Gastroesophageal sphincter (tissue), 3 donors: ENCODE measurements around the gene ADAMTS3.

Experiments used
- EP300 ChIP-seq: sonication (generic); formaldehyde crosslinking; IDR thresholded peaks from one replicate; pipeline ENCODE4 v1.6.1; 2017; ENCODE audit warnings: antibody characterized with exemption, mild to moderate bottlenecking
- TF ChIP-seq, protein P1 (sequence below), 4 experiments: fragments of 200-600 bp in 2 of 4; fragments of 450-650 bp in 2 of 4; sonication (generic) in 1 of 4; IDR thresholded peaks; one replicate each; pipeline ENCODE4 v1.5.1; 2017 to 2019; ENCODE audit warnings: antibody characterized with exemption in 4 of 4, mild to moderate bottlenecking in 2 of 4, moderate library complexity in 2 of 4

DNA sequence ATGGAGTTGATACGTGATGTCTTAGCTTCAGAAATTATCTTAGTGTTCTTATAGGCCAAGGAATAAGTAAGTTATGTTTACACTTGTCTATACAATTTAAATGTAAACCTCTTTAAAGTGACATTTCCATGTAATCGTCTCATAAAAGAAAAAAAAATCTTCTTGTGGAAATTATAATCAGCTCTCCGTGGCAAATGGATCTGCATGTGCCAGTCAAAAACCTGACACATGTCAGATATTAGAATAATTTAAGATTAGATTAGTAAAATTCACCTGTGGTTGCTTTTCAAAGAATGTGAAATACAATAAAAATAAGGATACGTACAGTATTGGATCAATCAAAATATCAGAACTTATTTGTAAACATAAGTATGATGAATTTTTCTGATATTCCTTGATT is 263.9 kb downstream of the ADAMTS3 start:
- TF ChIP-seq EP300, result no peak
- TF ChIP-seq, protein P1, sequence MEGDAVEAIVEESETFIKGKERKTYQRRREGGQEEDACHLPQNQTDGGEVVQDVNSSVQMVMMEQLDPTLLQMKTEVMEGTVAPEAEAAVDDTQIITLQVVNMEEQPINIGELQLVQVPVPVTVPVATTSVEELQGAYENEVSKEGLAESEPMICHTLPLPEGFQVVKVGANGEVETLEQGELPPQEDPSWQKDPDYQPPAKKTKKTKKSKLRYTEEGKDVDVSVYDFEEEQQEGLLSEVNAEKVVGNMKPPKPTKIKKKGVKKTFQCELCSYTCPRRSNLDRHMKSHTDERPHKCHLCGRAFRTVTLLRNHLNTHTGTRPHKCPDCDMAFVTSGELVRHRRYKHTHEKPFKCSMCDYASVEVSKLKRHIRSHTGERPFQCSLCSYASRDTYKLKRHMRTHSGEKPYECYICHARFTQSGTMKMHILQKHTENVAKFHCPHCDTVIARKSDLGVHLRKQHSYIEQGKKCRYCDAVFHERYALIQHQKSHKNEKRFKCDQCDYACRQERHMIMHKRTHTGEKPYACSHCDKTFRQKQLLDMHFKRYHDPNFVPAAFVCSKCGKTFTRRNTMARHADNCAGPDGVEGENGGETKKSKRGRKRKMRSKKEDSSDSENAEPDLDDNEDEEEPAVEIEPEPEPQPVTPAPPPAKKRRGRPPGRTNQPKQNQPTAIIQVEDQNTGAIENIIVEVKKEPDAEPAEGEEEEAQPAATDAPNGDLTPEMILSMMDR (IDR thresholded peaks at IDR 0.05), result no peak
